Tibial artery (tissue), 4 donors: ENCODE measurements around the gene ITGB3BP.

ENCODE experiments used
- DNase-seq, 2 donors: peaks; one replicate each; pipeline ENCODE4 v3.0.0-alpha.2; 2019
- H3K27ac ChIP-seq, 2 donors: fragments of 200-600 bp; sonication (generic) in 1 of 2; 1 replicate in 1 of 2; 2 replicates in 1 of 2; pipeline ENCODE4 v1.5.1; 2018 to 2019; ENCODE audit warnings: mild to moderate bottlenecking in 1 of 2
- H3K27me3 ChIP-seq, 2 donors: fragments of 200-600 bp; sonication (generic) in 1 of 2; one replicate each; pipeline versions ENCODE4 v1.5.1 to v1.6.0; 2016 to 2019
- H3K36me3 ChIP-seq, 3 donors: fragments of 200-600 bp; sonication (generic) in 2 of 3; one replicate each; pipeline ENCODE4 v1.5.1; 2016 to 2019; ENCODE audit warnings: mild to moderate bottlenecking in 2 of 3
- H3K4me1 ChIP-seq, 4 donors: fragments of 200-600 bp; sonication (generic) in 2 of 4; 1 replicate in 3 of 4; 2 replicates in 1 of 4; pipeline ENCODE4 v1.5.1; 2016 to 2019
- H3K4me3 ChIP-seq, 2 donors: fragments of 200-600 bp; sonication (generic) in 1 of 2; 1 replicate in 1 of 2; 2 replicates in 1 of 2; pipeline ENCODE4 v1.5.1; 2018 to 2019; ENCODE audit warnings: mild to moderate bottlenecking in 2 of 2
- H3K9me3 ChIP-seq, 3 donors: fragments of 200-600 bp; sonication (generic) in 1 of 3; one replicate each; pipeline ENCODE4 v1.5.1; 2016 to 2019
- CTCF ChIP-seq, 2 experiments: fragments of 200-600 bp in 1 of 2; fragments of 450-650 bp in 1 of 2; IDR thresholded peaks; one replicate each; pipeline ENCODE4 v1.5.1; 2017 to 2019; ENCODE audit warnings: antibody characterized with exemption in 2 of 2, mild to moderate bottlenecking in 1 of 2, moderate library complexity in 1 of 2
- intact Hi-C: fragments of 100-400 bp; cut with DNase I; formaldehyde crosslinking; loops from one replicate; pipeline ENCODE4 v1.15.0; 2023; ENCODE audit warnings: low total_unique reads

ITGB3BP gene

DNA sequence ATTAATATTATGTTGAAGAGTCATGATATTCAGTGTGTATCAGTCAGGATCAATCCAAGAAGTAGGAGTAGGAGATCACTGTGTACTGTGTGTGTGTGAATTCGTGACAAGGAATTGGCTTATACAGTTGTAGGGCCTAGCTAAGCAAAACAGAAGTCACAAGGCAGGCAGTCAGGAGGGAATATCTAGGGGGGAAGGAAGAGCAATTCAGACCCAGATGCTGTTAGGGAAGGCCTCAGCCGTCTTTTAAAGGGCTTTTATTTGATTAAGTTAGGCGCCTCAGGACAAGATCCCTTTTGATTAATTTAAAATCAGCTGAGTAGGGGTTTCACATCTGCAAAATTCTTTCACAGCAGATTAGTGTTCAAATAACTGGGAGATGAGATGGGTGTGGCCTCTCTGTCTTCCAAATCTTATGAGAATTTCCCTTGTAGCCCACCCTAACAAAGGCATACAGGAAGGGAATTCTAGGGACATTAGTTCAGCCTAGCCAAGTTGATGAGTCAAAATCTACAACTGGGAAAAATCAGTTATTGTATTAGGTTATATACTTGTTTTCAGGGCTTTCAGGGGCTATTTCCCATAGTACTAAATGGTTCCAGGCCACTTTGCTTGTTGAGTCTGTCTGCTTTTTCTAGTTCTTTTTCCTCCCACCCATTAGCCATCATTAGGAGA, 108.2 kb downstream of the ITGB3BP start:
- H3K27me3 ChIP-seq: no peaks in the 10 kb centered on the region
- no peak for DNase-seq
- H3K4me3 ChIP-seq: no peak overlapping the region
- H3K4me1 ChIP-seq: no peaks in the 10 kb centered on the region
- no peaks in the 10 kb centered on the region for H3K9me3 ChIP-seq
- intact Hi-C loops: no loop called here
- TF ChIP-seq CTCF (IDR thresholded peaks at IDR 0.05): no peak
- peaks cover 0 to 21% (median 12%) of the 10 kb centered on the region in 3 donors for H3K36me3 ChIP-seq
- H3K27ac ChIP-seq: no peak overlapping the region

GRCh38 chr1:63413394-63413793, 109.6 kb downstream of the ITGB3BP start:
- H3K36me3 ChIP-seq: peaks cover 0 to 21% (median 12%) of the 10 kb centered on the region in 3 donors
- H3K4me1 ChIP-seq: no peaks in the 10 kb centered on the region
- H3K9me3 ChIP-seq: no peaks in the 10 kb centered on the region
- DNase-seq: no peak
- no peaks in the 10 kb centered on the region for H3K27me3 ChIP-seq
- intact Hi-C loops: no loop called here
- no peak overlapping the region for H3K27ac ChIP-seq
- no peak overlapping the region for H3K4me3 ChIP-seq
- TF ChIP-seq CTCF (IDR thresholded peaks at IDR 0.05): no peak

GRCh38 chr1:63411066-63411465, 112.0 kb downstream of the ITGB3BP start:
- no peak for TF ChIP-seq CTCF (IDR thresholded peaks at IDR 0.05)
- Histone ChIP-seq H3K4me1 (no peaks in the 10 kb centered on the region), H3K9me3 (no peaks in the 10 kb centered on the region), H3K4me3 (no peak overlapping the region), H3K27ac (no peak overlapping the region), H3K36me3 (peaks cover 0 to 21% (median 12%) of the 10 kb centered on the region in 3 donors), H3K27me3 (no peaks in the 10 kb centered on the region)
- no peak for DNase-seq
- intact Hi-C loops: no loop called here

DNA sequence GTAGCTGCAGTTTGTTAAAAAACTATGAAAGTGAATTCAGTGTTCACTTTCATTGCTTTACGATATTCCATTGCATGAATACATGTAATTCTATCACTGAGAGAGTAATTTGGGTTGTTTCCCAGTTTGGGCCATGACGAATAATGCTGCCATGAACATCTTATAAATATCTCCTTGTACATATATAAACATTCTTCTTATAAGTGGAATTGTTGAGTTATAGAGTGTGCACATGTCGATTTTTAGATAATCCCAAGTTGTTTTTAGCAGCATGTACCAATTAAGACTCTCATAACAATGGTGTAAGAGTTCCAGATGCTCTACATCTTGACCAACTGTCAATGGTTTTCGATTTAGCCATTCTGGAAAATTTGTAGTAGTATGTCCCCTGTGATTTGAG, 114.7 kb downstream of the ITGB3BP start:
- Histone ChIP-seq H3K4me3 (no peak overlapping the region), H3K27ac (no peak overlapping the region), H3K4me1 (no peaks in the 10 kb centered on the region), H3K36me3 (peaks cover 8 to 23% (median 11%) of the 10 kb centered on the region in 3 donors), H3K9me3 (no peaks in the 10 kb centered on the region), H3K27me3 (no peaks in the 10 kb centered on the region)
- intact Hi-C loops: no loop called here
- no peak for TF ChIP-seq CTCF (IDR thresholded peaks at IDR 0.05)
- no peak for DNase-seq

GRCh38 chr1:63407002-63407401, 116.0 kb downstream of the ITGB3BP start:
- DNase-seq: no peak
- H3K27ac ChIP-seq: no peak overlapping the region
- no peaks in the 10 kb centered on the region for H3K27me3 ChIP-seq
- no peaks in the 10 kb centered on the region for H3K9me3 ChIP-seq
- no peak overlapping the region for H3K4me3 ChIP-seq
- H3K36me3 ChIP-seq: peaks cover 8 to 15% (median 10%) of the 10 kb centered on the region in 3 donors
- intact Hi-C loops: no loop called here
- no peak for TF ChIP-seq CTCF (IDR thresholded peaks at IDR 0.05)
- no peaks in the 10 kb centered on the region for H3K4me1 ChIP-seq
